Measurements from ENCODE around the gene NEURL1B.
"Not testable (repeated sequence)": the region's sequence is repeated elsewhere in the genome, so short reads cannot be mapped to it uniquely, and the experiment has no call there.

The NEURL1B gene, protein sequence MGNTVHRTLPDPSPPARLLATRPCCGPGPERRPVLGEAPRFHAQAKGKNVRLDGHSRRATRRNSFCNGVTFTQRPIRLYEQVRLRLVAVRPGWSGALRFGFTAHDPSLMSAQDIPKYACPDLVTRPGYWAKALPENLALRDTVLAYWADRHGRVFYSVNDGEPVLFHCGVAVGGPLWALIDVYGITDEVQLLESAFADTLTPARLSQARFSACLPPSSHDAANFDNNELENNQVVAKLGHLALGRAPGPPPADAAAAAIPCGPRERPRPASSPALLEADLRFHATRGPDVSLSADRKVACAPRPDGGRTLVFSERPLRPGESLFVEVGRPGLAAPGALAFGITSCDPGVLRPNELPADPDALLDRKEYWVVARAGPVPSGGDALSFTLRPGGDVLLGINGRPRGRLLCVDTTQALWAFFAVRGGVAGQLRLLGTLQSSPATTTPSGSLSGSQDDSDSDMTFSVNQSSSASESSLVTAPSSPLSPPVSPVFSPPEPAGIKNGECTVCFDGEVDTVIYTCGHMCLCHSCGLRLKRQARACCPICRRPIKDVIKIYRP

DNA sequence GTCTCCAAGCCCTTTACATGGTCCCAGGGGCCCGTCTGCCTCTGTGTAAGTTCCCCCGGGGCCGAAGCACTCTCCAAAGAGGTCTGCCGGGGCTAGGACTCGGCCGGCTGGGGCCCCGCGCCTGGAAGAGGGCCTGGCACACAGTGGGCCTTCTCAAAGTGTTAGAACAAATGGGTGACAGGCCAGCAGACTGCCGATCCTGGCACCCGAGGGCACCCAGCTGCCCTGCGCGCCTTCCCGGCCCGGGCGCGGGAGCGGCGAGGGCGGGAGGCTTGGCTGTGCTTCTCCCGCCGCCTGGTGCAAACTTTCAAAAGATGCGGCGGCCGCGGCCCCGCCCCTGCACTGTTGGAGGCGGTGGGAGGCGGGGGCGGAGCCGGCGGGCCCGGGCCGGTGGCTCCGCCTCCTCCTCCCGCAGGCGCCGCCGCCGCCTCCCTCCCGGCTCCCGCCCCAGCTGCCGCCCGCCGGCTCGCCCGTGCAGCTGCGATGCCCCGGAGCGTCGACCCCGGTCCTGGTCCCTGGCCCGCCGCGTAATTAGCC is at the start of gene NEURL1B:
NEURL1B (plus strand) TSS at position 442 of the 537 bp plus-strand sequence. CDS start 144 bp downstream, outside the sequence.
- DNase-seq: peak; percentile 77 to 82

DNA sequence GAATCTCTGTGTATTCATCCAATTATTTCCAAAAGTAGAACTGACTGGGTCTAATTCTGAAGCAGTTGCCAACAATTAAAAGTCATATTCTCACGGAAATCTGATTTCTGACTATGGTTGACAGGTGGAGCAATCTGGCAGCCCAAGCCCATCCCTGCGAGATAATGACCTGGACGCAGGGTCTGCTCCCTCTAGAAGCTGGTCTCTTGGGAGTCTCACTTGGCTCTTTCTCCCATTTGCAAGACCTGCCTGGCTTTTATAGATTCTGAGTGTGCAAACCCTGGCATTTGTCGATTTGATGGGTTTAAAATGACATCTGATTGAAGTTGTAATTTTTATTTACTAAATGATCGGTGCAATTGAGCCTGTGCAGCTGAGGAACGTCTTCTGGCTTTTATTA is 49.4 kb upstream of the NEURL1B start:
- DNase-seq: no peak

DNA sequence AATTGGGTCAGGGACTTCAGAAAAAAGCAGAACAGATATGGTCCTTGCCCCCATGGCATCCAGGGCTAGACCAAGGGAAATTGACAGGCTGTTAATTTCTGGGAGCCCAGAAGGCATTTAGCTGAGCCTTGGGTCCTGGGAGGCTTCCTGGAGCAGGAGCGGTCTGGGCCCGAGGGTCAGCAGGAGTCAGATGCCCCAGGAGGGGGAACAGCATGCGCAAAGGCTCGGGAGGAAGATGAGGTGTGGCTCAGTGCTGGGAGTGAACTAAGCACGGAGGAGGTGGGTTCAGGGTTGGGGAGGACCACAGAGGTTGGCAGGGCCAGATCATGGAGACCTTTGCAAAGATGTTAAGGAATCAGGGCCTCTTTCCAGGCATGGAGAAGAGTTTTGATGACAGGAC is 48.2 kb upstream of the NEURL1B start:
- DNase-seq: no peak

DNA sequence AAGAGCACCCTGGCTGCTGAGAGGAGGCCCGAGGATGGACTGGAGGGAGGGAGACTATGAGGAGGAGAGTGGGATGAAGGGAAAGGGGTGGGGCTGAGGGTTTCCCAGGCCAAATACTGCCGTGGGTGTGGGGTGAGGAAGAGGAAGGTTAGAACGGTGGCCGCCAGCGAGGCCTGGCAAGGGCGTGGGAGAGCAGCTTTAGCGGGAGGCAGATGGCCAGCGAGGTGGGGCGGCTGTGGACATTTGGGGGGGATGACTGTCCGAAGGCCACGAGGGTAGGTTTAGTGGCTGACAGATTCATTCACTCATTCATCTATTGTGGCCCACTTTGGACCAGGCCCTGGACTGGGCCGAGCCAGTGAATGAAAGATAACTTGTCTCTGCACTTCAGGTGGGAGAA is 47.8 kb upstream of the NEURL1B start:
- DNase-seq: no peak

DNA sequence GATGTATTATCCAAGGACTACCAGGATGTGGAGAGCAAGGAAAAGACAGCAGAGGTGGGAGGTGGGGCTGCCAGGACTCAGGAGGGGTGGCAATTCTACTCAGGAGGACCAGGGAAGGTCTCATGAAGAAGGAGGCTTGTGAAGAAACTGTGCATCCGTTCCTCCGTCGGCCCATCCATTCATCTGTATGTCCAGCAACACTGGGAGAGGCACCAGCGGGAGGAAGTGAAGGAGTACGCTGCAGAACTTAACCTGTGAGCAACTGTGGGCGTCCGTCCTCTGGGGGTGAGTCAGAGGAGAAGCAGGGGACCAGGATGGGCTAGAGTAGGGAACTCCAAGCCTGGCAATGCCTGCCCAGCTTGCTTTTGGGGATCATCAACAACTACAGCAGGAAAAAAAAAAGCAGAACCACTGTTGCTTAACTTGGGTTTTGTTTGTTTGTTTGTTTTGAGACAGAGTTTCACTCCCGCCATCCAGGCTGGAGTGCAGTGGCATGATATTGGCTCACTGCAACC is 47.3 kb upstream of the NEURL1B start:
- no peak for DNase-seq

DNA sequence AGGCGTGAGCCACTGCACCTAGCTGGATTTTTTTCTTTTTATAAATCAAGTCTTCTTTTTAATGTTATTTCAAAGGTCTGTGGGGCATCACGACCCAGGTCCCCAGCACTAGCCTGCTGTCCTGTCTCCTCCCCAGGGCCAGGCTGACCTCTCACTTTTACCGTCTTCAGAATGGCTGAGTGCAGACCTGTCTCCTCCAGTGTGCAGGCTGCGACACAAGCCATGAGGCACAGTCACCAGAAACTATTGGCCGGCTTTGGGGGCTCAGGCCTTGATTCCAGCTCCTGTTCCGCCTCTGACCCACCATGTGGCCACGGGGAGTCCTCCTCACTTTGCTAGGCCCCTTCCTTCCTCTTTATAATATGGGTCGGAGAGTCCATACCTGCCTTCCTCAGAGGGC is 46.6 kb upstream of the NEURL1B start:
- DNase-seq: no peak

DNA sequence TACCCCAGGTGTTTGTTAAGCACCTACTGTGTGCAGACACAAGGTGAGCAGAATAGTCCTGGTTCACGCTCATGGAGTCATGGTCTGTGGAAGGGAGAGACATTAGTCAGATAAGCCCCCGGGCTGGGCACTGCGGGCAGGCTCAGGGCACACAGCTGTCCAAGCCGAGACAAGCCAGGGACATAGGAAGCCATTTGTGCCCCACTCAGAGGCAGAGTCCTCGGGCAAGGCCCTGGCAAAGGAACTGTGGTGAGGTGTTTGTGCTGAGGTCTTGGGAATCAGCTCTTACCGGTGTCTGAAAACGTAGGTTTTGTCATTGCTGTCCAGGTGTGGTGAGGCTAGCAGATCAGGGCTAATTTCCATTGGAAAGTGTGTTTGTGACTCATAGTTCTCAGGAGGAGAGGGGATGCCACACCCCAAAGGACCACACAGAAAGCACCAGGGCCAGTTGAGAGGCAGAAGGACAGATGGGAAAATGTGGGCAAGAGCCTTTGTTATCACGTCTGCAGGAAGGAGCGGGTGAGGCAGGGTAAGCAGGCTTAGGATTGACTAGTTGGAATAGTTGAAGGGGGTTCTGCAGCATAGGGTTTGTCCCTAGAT is 46.1 kb upstream of the NEURL1B start:
- DNase-seq: no peak

DNA sequence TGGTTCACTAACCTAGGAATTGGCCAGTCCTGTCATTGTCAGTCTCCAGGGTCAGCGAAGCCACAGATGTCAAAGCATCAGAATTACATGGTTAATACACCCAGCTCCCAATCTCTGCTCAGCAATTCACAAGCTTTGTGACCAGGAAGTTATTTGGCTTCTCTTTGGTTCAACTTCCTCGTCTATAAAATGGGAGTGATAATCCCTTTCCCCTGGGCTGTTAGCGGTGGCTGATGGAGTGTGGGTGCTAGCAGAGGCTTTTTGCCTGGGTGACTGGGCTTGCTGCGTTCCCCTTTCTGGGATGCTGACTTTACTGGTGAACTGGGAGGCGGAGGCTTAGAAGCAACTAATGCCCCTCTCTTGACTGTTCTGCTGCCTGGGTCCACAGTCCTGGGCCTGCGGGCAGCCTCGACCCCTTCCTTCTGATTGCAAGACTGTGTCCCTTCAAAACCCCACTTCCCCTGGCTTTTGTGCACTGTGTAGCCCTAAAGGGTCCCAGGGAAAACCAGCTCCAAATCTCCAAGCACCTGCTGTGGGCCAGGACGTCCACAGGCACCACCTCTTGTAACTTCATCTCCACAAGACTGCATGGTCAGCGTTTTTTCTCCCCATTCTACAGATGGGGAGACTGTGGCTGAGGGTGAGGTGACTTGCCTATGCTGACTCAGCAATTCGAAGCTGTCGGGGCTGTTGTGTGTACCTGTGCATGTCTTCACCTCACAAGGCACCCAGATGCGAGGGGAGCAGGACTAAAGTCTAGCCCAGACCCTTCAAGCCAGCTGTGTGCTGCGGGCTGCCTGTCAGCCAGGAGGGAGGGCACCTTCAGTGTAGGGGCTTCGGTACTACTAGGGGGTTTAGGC is 45.2 kb upstream of the NEURL1B start:
- no peak for DNase-seq

DNA sequence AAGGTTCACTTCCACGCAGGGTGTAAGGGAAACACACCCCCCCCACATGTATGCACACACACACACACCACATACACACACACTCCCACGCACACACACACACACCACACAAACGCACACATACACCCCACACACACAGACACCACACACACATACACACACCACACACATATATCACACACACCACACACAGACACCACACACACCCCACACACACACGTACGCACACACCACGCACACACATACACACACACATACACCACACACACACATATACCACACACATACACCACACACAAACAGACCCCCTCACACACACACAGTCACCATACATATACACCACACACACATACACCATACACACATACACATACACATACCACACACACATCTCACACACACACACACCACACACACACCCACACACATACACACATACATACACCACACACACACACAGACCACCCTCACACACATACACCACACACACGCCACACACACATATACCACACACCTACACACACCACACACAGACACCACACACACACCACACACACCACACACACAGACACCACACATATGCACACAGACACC is 44.3 kb upstream of the NEURL1B start:
- DNase-seq: no peak

DNA sequence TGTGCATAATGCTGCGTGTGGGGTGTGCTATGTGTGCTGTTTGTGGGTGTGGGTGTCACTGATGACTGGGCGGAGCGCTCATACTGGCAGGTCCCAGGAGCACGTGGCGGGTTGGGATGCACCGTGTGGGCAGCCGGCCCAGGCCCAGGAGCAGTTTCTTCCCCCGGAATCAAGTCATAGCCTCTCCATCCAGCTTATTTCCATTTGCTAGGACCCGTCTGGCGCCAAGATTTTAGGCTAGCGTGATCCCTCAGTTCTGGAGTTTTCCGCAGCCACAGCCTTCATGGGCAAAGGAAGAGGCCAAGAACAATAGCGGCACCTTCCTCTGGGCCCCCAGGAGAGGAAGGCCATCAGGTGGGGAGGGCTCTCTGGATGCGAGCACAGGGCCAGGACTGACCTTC is 43.3 kb upstream of the NEURL1B start:
- DNase-seq: no peak

DNA sequence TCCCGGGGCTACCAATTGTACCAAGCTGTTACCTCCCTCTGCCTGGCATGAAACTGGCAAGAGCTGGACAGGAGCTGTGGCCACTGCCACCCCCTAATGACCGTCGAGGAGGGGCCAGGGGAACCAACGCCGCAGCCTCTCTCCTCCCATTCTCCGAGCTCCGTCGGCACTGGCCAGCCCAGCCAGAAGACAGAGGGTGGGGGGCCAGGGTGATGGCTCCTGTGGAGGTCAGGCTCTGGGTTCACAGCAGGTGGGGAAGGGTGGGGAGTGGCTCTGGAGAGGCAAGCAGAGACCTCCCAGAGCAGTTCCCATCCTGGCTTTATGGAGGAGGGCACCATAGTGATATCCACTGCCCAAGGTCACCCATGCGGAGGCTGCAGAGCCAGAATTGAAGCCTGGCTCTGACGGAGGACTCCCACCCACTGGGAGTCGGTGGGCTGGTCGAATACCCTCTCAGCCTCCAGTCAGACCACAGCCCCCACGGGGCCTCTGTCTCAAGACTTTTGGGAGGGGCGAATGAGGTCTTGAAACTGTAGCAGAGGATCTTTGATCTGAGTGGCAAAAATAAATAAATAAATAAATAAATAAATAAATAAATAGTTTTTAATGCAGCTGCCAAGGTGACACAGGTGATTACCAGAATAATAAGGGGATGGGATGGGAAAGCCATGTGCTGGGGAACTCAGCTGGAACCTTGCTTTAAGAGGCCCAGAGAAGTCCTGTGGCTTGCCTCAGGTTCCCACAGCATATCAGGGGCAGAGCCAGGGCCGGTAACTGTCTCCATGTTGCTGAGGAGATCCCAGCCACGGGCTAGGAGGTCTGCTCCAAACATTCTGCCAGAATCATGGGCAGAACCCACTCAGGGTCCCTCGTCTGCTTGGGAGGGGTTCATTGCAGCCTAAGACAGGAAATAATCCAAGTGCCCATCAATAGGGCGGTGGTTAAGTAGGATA is 42.5 kb upstream of the NEURL1B start:
- no peak for DNase-seq

DNA sequence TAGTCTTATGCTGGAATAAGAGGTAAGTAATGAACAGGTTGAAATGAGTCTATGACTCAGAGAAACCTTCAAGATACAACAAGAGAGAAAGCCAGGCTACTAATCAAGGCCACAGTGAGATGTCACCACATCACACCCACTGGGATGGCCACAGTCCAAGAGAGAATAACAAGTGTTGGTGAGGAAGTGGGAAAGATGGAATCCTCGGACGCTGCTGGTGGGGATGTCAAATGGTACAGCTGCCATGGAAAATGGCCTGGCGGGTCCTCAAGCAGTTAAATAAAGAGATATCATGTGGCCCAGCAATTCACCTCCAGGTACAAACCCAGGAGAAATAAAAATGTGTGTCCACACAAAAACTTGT is 41.9 kb upstream of the NEURL1B start:
- DNase-seq: no peak

DNA sequence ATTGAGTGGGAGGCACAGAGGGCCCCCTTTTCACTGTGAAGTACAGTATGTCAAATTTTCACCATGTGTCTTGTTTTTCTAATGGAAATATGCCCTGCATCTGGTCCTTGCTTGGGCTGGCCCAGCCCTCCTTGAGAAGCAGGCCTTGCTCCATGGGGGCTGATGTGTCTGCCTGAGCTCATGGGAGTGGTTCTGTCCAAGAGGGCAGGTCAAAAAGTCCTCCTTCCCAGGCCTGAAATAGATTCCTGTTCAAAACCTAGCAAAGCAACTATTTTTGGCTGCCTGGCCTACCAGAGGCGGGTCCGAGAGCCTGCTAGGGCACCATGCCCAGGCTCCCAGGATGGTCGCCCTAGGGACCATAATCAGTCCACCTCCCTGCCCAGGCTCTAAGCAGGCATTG is 40.5 kb upstream of the NEURL1B start:
- no peak for DNase-seq

DNA sequence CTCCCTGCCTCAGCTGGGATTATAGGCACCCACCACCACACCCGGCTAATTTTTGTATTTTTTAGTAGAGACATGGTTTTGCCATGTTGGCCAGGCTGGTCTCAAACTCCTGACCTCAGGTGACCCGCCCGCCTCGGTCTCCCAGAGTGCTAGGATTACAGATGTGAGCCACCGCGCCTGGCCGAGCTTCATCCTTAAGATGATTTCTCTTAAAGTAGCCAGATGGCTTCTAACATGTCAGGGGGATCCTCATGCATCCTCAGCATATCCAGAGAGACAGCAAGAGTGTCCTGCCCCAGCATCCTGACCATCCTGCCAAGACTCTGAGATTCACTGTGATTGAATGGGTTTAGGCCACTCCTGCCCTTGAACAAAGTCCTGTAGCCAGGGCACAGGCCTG is 39.5 kb upstream of the NEURL1B start:
- DNase-seq: not testable (repeated sequence)

DNA sequence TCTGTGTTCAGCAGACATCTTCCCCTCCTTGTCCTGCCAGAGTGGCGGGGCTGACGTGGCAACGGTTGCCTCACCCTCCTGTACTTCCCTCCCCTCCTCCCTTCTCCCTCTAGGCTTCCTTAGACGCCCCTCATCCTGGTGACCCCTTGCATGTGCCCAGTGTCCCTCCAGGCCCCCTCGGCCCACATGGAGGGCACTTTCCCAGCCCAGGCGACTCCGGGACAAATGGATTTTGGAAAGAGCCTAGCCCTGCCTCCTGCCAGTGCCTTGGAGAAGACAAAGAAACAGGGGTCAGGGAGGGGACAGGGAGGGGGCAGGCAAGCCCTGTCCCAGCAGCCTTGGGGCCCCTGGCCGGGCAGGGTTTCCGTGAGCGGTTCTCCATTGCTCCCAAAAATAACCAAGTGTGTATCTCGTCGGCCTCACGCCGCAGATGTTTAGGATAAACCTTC is 38.3 kb upstream of the NEURL1B start:
- DNase-seq: no peak

DNA sequence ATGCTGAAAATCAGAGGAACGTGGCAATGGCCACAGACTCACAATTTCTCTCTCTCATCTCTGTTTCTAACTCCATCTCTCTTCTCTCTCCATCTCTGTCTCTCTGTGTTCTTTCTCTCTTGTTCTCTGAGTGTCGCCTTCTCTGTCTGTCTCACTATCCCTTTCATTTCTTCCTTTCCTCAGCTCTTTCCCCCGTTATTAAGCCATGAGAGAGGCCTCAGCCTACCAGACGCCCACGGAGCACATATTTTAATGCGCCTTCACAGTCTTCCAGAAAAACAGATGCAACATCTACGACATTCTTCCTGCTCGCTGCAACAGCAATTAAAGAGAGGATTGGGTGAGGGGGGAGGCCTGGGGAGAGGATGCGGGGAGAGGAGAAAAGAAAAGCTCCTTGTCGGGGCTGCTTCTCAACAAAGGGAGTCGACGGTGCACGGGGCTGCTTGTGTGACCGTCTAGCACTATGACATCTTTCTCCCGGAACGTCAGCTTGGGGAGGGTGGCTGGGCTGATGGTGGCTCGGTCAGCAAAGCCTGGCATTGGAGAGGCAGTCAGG is 37.7 kb upstream of the NEURL1B start:
- DNase-seq: no peak

DNA sequence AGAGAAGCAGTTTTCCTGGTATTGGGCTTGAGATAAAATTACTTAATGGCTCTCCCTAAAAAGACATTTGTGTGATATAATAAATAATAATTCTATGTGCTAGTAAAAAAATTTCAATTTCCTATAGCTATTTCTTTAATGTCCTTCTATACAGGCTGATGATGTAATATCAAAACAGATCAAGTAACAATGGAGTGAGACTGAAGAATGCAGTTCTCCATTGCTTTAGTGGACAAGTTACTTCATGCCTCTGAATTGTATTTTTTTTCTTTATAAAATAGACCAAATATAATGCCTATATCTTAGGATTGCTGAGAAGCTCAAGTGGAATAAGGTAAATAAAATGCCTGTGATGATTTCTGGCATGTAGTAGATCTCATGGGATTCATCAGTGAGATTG is 35.6 kb upstream of the NEURL1B start:
- no peak for DNase-seq

DNA sequence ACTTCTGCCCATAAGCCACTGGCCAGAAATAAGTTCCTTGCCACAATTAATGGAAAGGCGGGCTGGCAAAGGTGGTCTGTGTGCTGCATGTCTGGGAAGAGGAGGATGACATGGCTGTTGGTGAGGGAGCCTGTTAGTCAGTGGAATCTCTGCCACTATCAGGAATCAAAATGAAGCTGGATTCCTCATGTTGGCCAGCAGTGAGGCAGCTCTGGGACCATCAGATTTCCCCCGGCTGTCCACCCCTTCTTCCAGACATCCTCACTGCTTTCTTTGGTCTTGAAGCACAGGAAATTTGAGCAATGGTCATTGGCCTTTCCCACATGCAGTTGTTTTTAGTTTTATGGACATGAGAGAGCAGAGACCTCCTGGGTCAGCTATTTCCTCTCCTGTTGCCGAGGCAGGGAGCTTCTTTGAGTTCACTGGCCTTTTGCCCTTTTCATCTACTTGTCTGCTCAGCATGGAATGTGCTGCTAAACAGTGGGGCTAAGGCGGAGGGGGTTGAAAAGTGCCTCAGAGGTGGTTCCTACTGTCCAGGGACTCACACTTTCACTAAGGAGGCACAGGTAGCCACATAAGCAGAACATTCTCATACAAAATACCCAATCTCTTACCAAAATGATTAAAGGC is 34.8 kb upstream of the NEURL1B start:
- DNase-seq: no peak

DNA sequence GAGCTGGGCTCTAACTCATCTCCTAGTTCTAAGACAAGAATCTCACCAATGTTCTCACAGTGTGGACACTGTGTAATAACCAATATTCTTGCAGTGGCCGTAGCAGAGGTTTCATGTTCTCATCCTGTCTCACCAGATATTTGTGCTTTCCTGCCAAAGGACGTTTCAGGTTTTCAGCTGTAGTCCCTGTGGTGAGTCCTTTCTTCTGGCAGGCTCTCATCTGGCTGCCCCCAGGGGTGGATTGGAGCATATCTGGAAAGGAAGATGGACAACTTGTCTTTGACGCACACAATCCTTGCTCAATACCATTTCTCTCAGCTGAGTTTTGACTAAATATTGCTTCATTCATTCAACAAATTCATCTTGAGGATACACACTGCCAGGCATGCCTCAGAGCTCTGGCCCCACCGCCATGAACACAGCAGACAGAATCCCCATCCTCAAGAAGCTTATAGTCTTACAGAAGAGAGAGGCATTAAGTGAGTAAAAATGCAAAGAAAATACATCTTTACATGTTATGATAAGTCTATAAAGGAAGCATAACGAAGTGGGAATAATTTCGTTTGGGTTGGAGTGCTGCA is 33.8 kb upstream of the NEURL1B start:
- DNase-seq: no peak

DNA sequence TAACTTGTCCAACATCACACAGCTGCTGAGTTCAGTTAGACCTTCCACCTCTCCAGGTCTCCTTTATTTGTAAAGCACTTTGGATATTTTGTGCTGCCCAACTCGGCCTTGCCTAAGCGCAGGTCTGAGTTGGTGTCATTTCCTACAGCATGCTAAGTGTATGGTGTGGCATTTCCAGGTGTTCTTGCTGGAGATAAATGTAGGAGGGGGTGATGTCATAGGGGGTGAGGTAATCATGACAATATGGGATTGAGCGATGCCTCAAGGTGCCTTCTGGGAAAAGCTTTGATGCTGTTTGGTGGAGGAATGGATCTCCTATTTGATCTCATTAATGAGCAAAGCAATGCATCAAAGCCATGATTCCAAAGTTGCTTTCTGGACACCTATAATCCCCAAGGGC is 32.3 kb upstream of the NEURL1B start:
- no peak for DNase-seq

All from NCI-H2081 (cell line).